Midbrain (tissue), 1 donor: ENCODE data around the gene NFKBIB.

Experiments used
- DNase-seq: peaks from one replicate; lab custom pipeline; 2025; lab: John Stamatoyannopoulos, UW

NFKBIB gene

GRCh38 chr19:38904581-38905539, 5.1 kb downstream of the NFKBIB start:
- DNase-seq = no peak

GRCh38 chr19:38905620-38906019, 5.9 kb downstream of the NFKBIB start:
- DNase-seq = no peak

GRCh38 chr19:38907227-38907626, 7.5 kb downstream of the NFKBIB start:
- no peak for DNase-seq

GRCh38 chr19:38907670-38908069, 7.9 kb downstream of the NFKBIB start:
- DNase-seq = no peak

GRCh38 chr19:38908911-38909310, 9.1 kb downstream of the NFKBIB start:
- DNase-seq = no peak

- no peak for DNase-seq
Observed at GRCh38 chr19:38910488-38910887, 10.7 kb downstream of the NFKBIB start.

GRCh38 chr19:38911388-38912001, 11.7 kb downstream of the NFKBIB start:
- DNase-seq = no peak

GRCh38 chr19:38912600-38913514, 13.1 kb downstream of the NFKBIB start:
- no peak for DNase-seq

GRCh38 chr19:38913958-38914357, 14.2 kb downstream of the NFKBIB start:
- no peak for DNase-seq

- DNase-seq = no peak
Observed at GRCh38 chr19:38915329-38916321, 15.9 kb downstream of the NFKBIB start.

GRCh38 chr19:38917516-38917915, 17.7 kb downstream of the NFKBIB start:
- DNase-seq = no peak

- no peak for DNase-seq
Observed at GRCh38 chr19:38917921-38918491, 18.2 kb downstream of the NFKBIB start.

- DNase-seq = no peak
Observed at GRCh38 chr19:38918526-38918925, 18.8 kb downstream of the NFKBIB start.

GRCh38 chr19:38919837-38920601, 20.2 kb downstream of the NFKBIB start:
- DNase-seq = no peak

GRCh38 chr19:38920602-38921419, 21.0 kb downstream of the NFKBIB start:
- DNase-seq = no peak

- no peak for DNase-seq
Observed at GRCh38 chr19:38921420-38922274, 21.9 kb downstream of the NFKBIB start.

GRCh38 chr19:38922482-38922881, 22.7 kb downstream of the NFKBIB start:
- no peak for DNase-seq

GRCh38 chr19:38924388-38924787, 24.6 kb downstream of the NFKBIB start:
- no peak for DNase-seq
